ENCODE results near the gene MRM3.
"Not testable (repeated sequence)": the region's sequence is repeated elsewhere in the genome, so short reads cannot be mapped to it uniquely, and the experiment has no call there.

The MRM3 gene

GRCh38 chr17:835263-835662, 53.1 kb downstream of the MRM3 start:
- H3K4me1 ChIP-seq (ENCODE audit: control insufficient read depth, low read depth, low read length): no peaks in the 10 kb centered on the region
- H3K36me3 ChIP-seq (ENCODE audit: control insufficient read depth, low read depth, low read length): no peaks in the 10 kb centered on the region
- H3K9me3 ChIP-seq (ENCODE audit: control insufficient read depth, low read depth, low read length): no peaks in the 10 kb centered on the region
- no peak overlapping the region for H3K9ac ChIP-seq (ENCODE audit: low read length)
- no peak overlapping the region for H3K27ac ChIP-seq (ENCODE audit: low read length)
- H3K4me3 ChIP-seq (ENCODE audit: low read length): no peak overlapping the region
- H3K27me3 ChIP-seq (ENCODE audit: control insufficient read depth, insufficient read depth, low read length): no peaks in the 10 kb centered on the region

GRCh38 chr17:835721-836120, 53.6 kb downstream of the MRM3 start:
- H3K4me3 ChIP-seq (ENCODE audit: low read length); H3K4me1 ChIP-seq (ENCODE audit: control insufficient read depth, low read depth, low read length); H3K36me3 ChIP-seq (ENCODE audit: control insufficient read depth, low read depth, low read length); H3K9me3 ChIP-seq (ENCODE audit: control insufficient read depth, low read depth, low read length); H3K27me3 ChIP-seq (ENCODE audit: control insufficient read depth, insufficient read depth, low read length); H3K9ac ChIP-seq (ENCODE audit: low read length); H3K27ac ChIP-seq (ENCODE audit: low read length): not testable (repeated sequence)

GRCh38 chr17:836151-836550, 54.0 kb downstream of the MRM3 start:
- Histone ChIP-seq H3K27ac (ENCODE audit: low read length) (no peak overlapping the region), H3K9me3 (ENCODE audit: control insufficient read depth, low read depth, low read length) (no peaks in the 10 kb centered on the region), H3K4me1 (ENCODE audit: control insufficient read depth, low read depth, low read length) (no peaks in the 10 kb centered on the region), H3K27me3 (ENCODE audit: control insufficient read depth, insufficient read depth, low read length) (no peaks in the 10 kb centered on the region), H3K36me3 (ENCODE audit: control insufficient read depth, low read depth, low read length) (no peaks in the 10 kb centered on the region), H3K9ac (ENCODE audit: low read length) (no peak overlapping the region), H3K4me3 (ENCODE audit: low read length) (no peak overlapping the region)

DNA sequence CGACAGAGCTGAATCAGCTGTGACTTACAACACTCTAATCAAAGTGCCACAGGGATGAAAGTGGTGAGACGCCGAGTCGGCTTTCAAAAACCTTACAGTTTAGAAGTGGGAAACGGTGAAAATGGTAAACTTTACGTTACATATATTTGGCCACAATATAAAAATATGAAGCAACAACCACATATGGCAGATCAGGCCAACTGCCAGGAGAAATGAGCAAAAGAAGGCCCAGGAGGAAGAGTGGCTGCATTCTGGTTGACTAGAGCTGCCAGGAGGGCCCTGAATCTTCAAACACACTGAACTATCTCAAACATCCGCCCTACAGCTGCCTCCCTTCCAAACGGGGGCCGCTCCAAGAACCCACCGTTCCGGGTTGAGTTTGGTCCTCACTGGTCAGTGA, 56.3 kb downstream of the MRM3 start:
- H3K36me3 ChIP-seq (ENCODE audit: control insufficient read depth, low read depth, low read length): no peaks in the 10 kb centered on the region
- H3K4me1 ChIP-seq (ENCODE audit: control insufficient read depth, low read depth, low read length): no peaks in the 10 kb centered on the region
- no peak overlapping the region for H3K4me3 ChIP-seq (ENCODE audit: low read length)
- no peak overlapping the region for H3K9ac ChIP-seq (ENCODE audit: low read length)
- no peaks in the 10 kb centered on the region for H3K27me3 ChIP-seq (ENCODE audit: control insufficient read depth, insufficient read depth, low read length)
- H3K27ac ChIP-seq (ENCODE audit: low read length): no peak overlapping the region
- no peaks in the 10 kb centered on the region for H3K9me3 ChIP-seq (ENCODE audit: control insufficient read depth, low read depth, low read length)

DNA sequence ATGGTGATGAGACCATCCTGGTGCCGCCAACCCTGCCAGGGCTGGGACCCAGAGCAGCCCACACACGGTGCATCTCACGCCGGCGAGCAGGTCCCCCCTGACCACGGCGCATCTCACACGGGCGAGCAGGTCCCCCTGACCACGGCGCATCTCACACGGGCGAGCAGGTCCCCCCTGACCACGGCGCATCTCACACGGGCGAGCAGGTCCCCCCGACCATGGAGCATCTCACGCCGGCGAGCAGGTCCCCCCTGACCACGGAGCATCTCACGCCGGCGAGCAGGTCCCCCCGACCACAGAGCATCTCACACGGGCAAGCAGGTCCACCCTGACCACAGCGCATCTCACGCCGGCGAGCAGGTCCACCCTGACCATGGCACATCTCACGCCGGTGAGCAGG, 59.2 kb downstream of the MRM3 start:
- H3K27ac ChIP-seq (ENCODE audit: low read length): no peak overlapping the region
- no peak overlapping the region for H3K9ac ChIP-seq (ENCODE audit: low read length)
- no peak overlapping the region for H3K4me3 ChIP-seq (ENCODE audit: low read length)
- no peaks in the 10 kb centered on the region for H3K9me3 ChIP-seq (ENCODE audit: control insufficient read depth, low read depth, low read length)
- H3K4me1 ChIP-seq (ENCODE audit: control insufficient read depth, low read depth, low read length): no peaks in the 10 kb centered on the region
- H3K36me3 ChIP-seq (ENCODE audit: control insufficient read depth, low read depth, low read length): no peaks in the 10 kb centered on the region
- H3K27me3 ChIP-seq (ENCODE audit: control insufficient read depth, insufficient read depth, low read length): no peaks in the 10 kb centered on the region
